Type B pancreatic cell (in vitro differentiated cells): ENCODE results near the gene HAUS6. TPM values are rescaled to one million over a fixed set of nuclear protein-coding genes. Genes with fewer than 3 reads are reported as not detected.
"Not testable (repeated sequence)": the region's sequence is repeated elsewhere in the genome, so short reads cannot be mapped to it uniquely, and the experiment has no call there.

Experiments used
- DNase-seq: peaks from one replicate; pipeline ENCODE4 v3.0.0; 2021; ENCODE audit warnings: mixed read lengths; ENCODE audit not compliant: unreplicated experiment; ENCODE audit errors: extremely low spot score
- H3K27ac Mint-ChIP-seq: 2 replicates; pipeline ENCODE4 v1.8.0; 2021; ENCODE audit warnings: mild to moderate bottlenecking, mixed read lengths
- H3K27me3 Mint-ChIP-seq: 2 replicates; pipeline ENCODE4 v1.8.0; 2021; ENCODE audit warnings: mixed read lengths
- H3K36me3 Mint-ChIP-seq: 2 replicates; pipeline ENCODE4 v1.8.0; 2021; ENCODE audit warnings: mixed read lengths
- H3K4me1 Mint-ChIP-seq: one replicate; pipeline ENCODE4 v1.8.0; 2021; ENCODE audit warnings: mixed read lengths; ENCODE audit not compliant: unreplicated experiment
- H3K4me3 Mint-ChIP-seq: 2 replicates; pipeline ENCODE4 v1.8.0; 2021; ENCODE audit warnings: mild to moderate bottlenecking, mixed read lengths
- H3K9me3 Mint-ChIP-seq: 2 replicates; pipeline ENCODE4 v1.8.0; 2021; ENCODE audit warnings: mixed read lengths
- CTCF ChIP-seq: fragments of 200-600 bp; sonication (generic); conservative IDR thresholded peaks from 2 replicates; pipeline ENCODE4 v1.5.0; 2021; ENCODE audit warnings: antibody characterized with exemption, mild to moderate bottlenecking
- total RNA-seq: library from RNA; stranded (reverse); gene quantifications from 2 replicates; pipeline ENCODE4 v1.2.1, GENCODE V29; 2021; ENCODE audit warnings: low replicate concordance

The HAUS6 gene
- total RNA-seq, 1 donor from 2014 or later = 20.7 TPM

DNA sequence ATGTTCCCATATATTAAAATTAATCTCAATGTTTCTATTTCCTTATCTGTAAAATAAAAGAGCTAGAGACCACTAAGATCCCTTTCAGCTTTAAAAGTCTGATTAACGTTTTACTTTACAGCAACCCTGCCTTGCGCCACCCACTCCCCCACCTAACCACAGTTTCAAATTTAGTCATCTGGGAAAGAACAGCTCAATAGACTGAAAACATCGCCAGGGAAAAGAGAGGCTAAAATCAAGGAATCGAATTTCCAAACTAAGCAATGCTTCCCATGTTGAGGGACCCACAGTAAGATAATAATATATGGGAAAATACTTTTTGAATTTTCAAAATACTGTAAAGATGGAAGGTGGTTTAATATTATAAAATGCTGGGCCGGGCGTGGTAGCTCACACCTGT, 76.3 kb downstream of the HAUS6 start:
- no peaks in the 10 kb centered on the region for H3K36me3 Mint-ChIP-seq
- H3K4me1 Mint-ChIP-seq = peaks cover 17% of the 10 kb centered on the region
- H3K27ac Mint-ChIP-seq = no peak overlapping the region
- no peaks in the 10 kb centered on the region for H3K9me3 Mint-ChIP-seq
- DNase-seq = no peak
- H3K27me3 Mint-ChIP-seq = peaks cover 9% of the 10 kb centered on the region
- no peak for TF ChIP-seq CTCF
- no peak overlapping the region for H3K4me3 Mint-ChIP-seq

DNA sequence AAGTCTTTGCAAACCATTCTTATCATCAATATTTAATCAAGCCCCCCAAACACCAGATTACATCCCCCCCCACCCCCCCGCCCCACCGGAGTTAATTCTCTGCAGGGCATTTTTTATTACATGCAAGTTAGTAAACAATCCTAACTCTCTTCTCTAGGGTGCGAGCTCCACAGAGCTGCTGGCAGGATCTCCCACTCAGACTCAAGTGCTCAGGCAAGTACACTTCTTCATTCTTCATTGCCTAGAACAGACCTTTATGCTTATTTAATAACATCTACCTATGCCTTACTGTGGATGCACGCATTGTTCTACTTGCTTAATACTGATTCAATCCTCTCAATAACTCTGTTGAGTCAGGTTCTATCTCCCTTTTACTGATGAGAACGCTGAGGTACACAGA, 79.6 kb downstream of the HAUS6 start:
- H3K27ac Mint-ChIP-seq = no peak overlapping the region
- H3K4me3 Mint-ChIP-seq = no peak overlapping the region
- peaks cover 10% of the 10 kb centered on the region for H3K4me1 Mint-ChIP-seq
- no peak for TF ChIP-seq CTCF
- peaks cover 6% of the 10 kb centered on the region for H3K9me3 Mint-ChIP-seq
- no peaks in the 10 kb centered on the region for H3K36me3 Mint-ChIP-seq
- no peak for DNase-seq
- H3K27me3 Mint-ChIP-seq = peaks cover 2% of the 10 kb centered on the region

- DNase-seq = no peak
- Mint-ChIP-seq H3K27me3 (peaks cover 2% of the 10 kb centered on the region), H3K4me3 (no peak overlapping the region), H3K36me3 (no peaks in the 10 kb centered on the region), H3K9me3 (peaks cover 6% of the 10 kb centered on the region), H3K4me1 (peaks cover 10% of the 10 kb centered on the region), H3K27ac (no peak overlapping the region)
- TF ChIP-seq CTCF = no peak
Observed at GRCh38 chr9:19022206-19022605, 80.5 kb downstream of the HAUS6 start.

DNA sequence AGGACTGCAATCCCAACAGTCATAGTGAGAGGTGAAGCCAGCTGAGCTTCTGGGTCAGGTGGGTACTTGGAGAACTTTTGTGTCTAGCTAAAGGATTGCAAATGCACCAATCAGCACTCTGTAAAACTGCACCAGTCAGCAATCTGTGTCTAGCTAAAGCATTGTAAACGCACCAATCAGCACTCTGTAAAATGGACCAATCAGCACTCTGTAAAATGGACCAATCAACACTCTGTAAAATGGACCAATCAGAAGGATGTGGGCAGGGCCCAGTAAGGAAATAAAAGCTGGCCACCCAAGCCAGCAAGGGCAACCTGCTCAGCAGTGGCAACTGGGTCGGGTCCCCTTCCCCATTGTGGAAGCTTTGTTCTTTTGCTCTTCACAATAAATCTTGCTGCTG, 81.1 kb downstream of the HAUS6 start:
- not testable (repeated sequence) for H3K27ac Mint-ChIP-seq, H3K27me3 Mint-ChIP-seq, H3K36me3 Mint-ChIP-seq, H3K9me3 Mint-ChIP-seq, DNase-seq, H3K4me3 Mint-ChIP-seq
- peaks cover 10% of the 10 kb centered on the region for H3K4me1 Mint-ChIP-seq

- TF ChIP-seq CTCF = no peak
- Mint-ChIP-seq H3K27me3 (peaks cover 2% of the 10 kb centered on the region), H3K27ac (no peak overlapping the region), H3K36me3 (no peaks in the 10 kb centered on the region), H3K9me3 (peaks cover 6% of the 10 kb centered on the region), H3K4me1 (peaks cover 10% of the 10 kb centered on the region), H3K4me3 (no peak overlapping the region)
- DNase-seq = no peak
Observed at GRCh38 chr9:19020886-19021455, 81.7 kb downstream of the HAUS6 start.

- H3K4me3 Mint-ChIP-seq = no peak overlapping the region
- peaks cover 7% of the 10 kb centered on the region for H3K4me1 Mint-ChIP-seq
- H3K36me3 Mint-ChIP-seq = no peaks in the 10 kb centered on the region
- peaks cover 6% of the 10 kb centered on the region for H3K9me3 Mint-ChIP-seq
- no peak for TF ChIP-seq CTCF
- H3K27ac Mint-ChIP-seq = no peak overlapping the region
- H3K27me3 Mint-ChIP-seq = no peaks in the 10 kb centered on the region
- DNase-seq = no peak
Observed at GRCh38 chr9:19018201-19018600, 84.5 kb downstream of the HAUS6 start.
